ENCODE data around the gene PPP4C.

DNA sequence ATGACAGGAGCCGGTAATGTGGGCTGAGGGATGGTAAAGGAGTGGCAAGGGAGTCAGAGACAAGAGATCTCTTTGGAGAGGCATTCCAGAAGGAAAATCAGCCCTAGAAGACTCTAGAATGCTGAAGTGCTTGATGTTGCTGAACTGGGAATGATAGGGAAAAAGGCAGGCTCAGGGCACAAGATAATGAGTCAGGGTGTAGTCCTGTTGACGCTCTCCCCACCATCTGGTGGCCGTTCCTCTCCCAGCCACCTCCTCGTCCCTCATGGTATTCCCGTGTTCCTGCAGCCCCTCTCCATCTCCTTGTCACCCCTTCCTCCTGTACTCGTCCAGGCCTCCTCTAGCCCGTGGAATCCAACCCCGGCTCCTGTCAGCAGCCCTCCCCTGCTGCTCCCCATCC is 21.3 kb upstream of the PPP4C start:
- TF ChIP-seq, protein P1, sequence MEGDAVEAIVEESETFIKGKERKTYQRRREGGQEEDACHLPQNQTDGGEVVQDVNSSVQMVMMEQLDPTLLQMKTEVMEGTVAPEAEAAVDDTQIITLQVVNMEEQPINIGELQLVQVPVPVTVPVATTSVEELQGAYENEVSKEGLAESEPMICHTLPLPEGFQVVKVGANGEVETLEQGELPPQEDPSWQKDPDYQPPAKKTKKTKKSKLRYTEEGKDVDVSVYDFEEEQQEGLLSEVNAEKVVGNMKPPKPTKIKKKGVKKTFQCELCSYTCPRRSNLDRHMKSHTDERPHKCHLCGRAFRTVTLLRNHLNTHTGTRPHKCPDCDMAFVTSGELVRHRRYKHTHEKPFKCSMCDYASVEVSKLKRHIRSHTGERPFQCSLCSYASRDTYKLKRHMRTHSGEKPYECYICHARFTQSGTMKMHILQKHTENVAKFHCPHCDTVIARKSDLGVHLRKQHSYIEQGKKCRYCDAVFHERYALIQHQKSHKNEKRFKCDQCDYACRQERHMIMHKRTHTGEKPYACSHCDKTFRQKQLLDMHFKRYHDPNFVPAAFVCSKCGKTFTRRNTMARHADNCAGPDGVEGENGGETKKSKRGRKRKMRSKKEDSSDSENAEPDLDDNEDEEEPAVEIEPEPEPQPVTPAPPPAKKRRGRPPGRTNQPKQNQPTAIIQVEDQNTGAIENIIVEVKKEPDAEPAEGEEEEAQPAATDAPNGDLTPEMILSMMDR (conservative IDR thresholded peaks at IDR 0.05; ENCODE audit: low read depth, low read length): no peak
- TF ChIP-seq EZH2phosphoT487 (IDR thresholded peaks at IDR 0.05; ENCODE audit: borderline replicate concordance, low read length): no peak
